Measurements from ENCODE around the gene PHF19.
A peak's percentile ranks its signal among the peaks of the same experiment; 100 is the strongest.

PHF19 gene

DNA sequence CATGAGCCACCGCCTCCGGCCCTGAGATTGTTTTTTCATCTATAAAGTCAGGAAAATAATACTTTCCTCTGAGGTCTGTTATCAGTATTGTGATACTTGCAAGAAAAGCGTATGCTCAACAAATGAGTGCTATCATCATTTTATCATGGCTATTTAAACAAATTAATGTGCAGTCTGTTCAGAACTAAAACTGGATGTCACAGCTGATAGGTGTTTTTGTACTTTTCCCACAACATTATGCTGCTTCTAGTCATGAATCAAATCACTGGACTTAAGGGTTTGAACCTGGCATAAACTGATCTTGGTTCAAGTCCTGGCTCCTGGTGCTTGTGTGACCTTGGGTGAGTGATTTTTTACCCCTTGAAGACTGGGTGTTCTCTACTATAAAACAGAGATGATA is 21.4 kb upstream of the PHF19 start:
- no peak overlapping the region for H3K4me3 ChIP-seq (replicated peaks in 1 of 2; ENCODE audit: low read depth in 2 of 2, low read length in 2 of 2)
- no peak for DNase-seq (ENCODE audit: low read depth in 2 of 2)
- TF ChIP-seq, protein P1, sequence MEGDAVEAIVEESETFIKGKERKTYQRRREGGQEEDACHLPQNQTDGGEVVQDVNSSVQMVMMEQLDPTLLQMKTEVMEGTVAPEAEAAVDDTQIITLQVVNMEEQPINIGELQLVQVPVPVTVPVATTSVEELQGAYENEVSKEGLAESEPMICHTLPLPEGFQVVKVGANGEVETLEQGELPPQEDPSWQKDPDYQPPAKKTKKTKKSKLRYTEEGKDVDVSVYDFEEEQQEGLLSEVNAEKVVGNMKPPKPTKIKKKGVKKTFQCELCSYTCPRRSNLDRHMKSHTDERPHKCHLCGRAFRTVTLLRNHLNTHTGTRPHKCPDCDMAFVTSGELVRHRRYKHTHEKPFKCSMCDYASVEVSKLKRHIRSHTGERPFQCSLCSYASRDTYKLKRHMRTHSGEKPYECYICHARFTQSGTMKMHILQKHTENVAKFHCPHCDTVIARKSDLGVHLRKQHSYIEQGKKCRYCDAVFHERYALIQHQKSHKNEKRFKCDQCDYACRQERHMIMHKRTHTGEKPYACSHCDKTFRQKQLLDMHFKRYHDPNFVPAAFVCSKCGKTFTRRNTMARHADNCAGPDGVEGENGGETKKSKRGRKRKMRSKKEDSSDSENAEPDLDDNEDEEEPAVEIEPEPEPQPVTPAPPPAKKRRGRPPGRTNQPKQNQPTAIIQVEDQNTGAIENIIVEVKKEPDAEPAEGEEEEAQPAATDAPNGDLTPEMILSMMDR (IDR thresholded peaks at IDR 0.05; ENCODE audit: low read depth, low read length) = no peak

DNA sequence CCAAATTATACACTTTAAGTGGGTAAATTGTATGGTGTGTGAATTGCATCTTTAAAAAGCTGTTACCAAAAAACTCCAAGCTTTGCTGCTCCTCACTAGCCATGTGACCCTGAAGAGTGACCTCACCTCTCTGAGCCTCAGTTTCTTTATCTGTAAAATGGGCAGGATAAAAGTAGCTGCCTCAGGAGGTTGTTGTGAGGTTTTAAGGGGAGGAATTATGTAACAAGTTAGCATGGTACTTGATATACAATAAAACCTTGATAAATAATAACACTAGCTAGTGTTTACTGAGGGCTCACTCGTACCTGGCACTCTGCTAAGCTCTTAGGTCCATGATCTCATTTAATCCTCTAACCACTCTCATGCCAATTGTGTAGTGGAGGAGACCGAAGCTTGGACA is 19.0 kb upstream of the PHF19 start:
- no peak for DNase-seq (ENCODE audit: low read depth in 2 of 2)
- TF ChIP-seq, protein P1 (IDR thresholded peaks at IDR 0.05; ENCODE audit: low read depth, low read length) = no peak
- no peak overlapping the region for H3K4me3 ChIP-seq (replicated peaks in 1 of 2; ENCODE audit: low read depth in 2 of 2, low read length in 2 of 2)

DNA sequence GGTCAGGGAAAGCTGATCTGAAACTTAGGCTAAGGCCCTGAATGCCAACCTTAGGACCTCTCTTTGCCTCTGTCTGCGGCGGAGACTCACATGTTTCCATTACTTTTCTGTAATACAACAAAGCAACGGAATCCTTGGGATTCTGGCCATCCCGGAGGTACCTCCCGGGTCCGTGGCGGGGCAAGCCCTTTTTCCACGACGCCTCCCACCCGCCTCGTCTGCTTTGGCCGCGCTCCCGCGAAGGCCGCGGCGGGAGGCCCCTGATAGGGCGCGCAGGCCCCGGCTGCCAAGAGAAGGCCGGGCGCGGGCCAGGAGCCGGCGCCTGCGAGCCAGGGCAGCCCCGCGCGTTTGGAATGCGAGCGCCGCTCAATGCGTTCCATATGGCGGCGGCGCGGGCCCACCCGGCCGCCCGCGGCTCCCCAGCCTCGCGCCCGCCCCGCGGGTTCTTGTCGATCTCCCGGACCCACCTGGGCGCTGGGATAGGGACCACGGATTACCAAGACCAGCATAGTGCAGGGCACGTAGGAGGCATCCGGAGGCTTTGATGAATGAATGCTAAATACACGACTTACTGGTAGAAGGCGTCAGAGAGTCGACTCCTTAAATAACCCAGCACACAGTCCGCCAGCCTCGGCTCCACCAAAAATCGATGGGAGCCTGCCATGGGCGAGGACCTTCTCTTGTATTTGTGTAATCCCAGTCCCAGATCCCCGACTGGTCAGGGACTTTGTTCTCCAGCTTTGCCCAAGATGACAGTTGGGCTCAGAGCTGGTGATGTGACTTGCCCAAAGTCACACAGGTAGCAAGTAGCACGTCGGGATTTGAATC is 17.5 kb upstream of the PHF19 start:
- TF ChIP-seq, protein P1 (IDR thresholded peaks at IDR 0.05; ENCODE audit: low read depth, low read length) = no peak
- peak in 1 of 2 donors; percentile 66 for DNase-seq (ENCODE audit: low read depth in 2 of 2)
- H3K4me3 ChIP-seq (replicated peaks in 1 of 2; ENCODE audit: low read depth in 2 of 2, low read length in 2 of 2) = no peak overlapping the region

DNA sequence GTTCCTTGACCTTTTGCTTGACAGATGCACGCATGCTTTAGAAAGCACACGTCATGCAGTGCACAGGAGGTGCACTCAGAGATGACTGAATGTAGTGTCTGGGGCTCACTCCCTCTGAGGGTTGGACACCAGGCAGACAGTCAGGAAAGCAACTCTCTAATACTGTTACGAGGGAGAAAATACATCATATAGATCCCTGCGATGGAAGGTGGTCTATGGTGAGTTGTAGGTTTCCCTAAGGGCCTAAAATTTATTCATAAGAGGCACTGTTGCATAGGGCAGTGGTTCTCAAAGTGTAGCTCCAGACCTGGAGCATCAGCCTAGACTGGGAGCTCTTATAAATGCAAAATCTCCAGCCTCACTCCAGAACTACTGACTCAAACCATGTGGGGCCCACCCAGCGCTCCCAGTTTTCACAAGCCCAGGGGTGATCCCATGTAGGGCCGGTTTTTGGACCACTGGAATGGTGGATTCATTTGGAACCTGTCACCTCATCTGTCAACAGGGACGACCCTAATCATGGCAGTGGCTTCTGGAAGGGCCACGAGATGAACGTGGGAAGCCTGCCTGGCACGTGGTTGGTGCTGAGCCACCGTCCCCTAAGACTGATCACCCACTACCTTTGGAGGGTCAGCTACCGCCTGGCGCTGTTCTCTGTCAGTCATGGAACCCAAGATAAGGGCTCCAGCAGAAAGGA is 16.8 kb upstream of the PHF19 start:
- TF ChIP-seq, protein P1 (IDR thresholded peaks at IDR 0.05; ENCODE audit: low read depth, low read length) = no peak
- no peak overlapping the region for H3K4me3 ChIP-seq (replicated peaks in 1 of 2; ENCODE audit: low read depth in 2 of 2, low read length in 2 of 2)
- DNase-seq (ENCODE audit: low read depth in 2 of 2) = no peak

DNA sequence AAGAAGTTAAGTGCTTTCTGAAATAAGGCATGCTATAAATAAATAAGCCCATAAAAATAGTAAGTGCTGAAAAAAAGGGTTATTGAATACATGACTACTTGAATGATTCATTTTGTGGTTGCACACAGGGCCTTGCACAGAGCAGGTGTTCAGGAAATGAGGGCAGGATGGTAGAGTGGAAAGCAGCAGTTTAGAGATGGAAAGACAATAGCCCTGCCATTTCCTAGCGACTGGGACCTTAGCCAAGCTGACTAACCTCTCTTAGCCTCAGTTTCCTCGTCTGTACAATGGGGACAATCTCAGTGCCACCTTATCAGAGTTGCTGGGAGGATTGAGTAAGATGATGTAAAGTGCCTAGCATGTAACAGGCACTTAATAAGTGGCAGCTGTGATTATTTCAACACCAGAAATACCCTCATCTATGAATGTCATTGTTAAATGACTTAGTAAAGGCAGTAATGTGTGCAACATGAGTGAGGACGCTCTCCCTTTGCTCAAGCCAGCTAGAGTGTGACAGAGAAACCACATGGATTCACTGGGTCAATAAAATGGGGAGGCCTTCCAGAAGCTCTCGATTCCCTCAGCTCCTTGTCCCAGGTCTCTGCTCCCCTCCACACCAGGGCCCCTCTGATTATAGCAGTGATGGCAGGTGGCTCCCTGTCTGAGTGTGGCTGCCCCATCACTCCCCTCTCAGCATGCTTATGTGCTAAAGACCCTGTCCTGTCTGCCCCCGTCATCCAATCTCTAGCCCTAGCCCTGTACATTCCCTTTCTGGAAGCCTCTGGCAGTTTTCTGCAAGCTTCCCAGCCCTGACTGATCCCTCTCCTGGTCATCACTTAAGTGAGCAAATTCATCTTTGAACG is 16.0 kb upstream of the PHF19 start:
- no peak overlapping the region for H3K4me3 ChIP-seq (replicated peaks in 1 of 2; ENCODE audit: low read depth in 2 of 2, low read length in 2 of 2)
- DNase-seq (ENCODE audit: low read depth in 2 of 2) = peak; percentile 34 to 94
- TF ChIP-seq, protein P1 (IDR thresholded peaks at IDR 0.05; ENCODE audit: low read depth, low read length) = no peak

DNA sequence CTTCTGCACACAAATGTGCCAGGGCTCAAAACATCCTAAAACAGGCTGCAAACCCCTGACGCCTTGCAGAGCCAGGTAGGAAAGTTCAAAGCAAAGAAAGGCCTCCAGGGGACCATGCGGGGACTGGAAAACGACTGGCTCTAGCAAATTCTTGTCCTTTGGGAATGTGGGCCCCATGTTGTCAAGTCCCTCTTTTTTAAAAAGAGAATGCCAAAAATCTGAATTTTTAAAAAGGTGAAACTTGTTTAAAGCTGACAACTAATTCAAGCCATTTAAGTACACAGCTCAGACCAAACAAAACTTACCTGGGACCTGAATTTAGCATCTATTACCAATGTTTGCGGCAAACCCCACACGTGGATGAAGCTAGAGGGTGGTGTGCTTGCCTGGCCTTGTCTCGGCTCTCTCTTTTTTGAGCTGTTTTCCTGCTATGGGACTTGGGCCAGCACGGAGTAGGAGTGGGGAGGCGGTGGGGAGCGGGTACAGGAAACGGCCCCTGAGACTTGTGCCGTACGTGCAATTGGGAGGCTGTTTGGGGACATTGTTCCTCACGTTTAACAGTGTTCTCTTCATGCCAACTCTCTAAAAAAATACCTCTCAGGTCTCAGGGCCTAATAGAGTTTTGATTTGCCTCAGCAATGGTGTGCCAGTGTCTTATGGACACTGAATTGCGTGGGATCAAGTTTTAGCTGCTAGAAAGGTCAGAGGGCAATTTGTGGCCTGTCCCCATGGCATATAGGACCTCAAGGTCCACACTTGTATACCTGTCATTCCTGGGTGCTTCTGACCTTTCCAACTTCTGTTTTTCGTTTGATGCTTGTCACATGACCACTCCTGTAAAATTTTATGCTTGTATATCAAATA is 15.1 kb upstream of the PHF19 start:
- DNase-seq (ENCODE audit: low read depth in 2 of 2) = no peak
- no peak overlapping the region for H3K4me3 ChIP-seq (replicated peaks in 1 of 2; ENCODE audit: low read depth in 2 of 2, low read length in 2 of 2)
- TF ChIP-seq, protein P1 (IDR thresholded peaks at IDR 0.05; ENCODE audit: low read depth, low read length) = no peak

All from cardiac fibroblast (primary cell).